Middle frontal gyrus (tissue), 1 donor: Measurements from ENCODE around the gene PYGB.

Source experiments
- DNase-seq: peaks from one replicate; pipeline ENCODE4 v3.0.0-alpha.2; 2015; ENCODE audit warnings: low spot score; ENCODE audit errors: extremely low spot score

The PYGB gene

DNA sequence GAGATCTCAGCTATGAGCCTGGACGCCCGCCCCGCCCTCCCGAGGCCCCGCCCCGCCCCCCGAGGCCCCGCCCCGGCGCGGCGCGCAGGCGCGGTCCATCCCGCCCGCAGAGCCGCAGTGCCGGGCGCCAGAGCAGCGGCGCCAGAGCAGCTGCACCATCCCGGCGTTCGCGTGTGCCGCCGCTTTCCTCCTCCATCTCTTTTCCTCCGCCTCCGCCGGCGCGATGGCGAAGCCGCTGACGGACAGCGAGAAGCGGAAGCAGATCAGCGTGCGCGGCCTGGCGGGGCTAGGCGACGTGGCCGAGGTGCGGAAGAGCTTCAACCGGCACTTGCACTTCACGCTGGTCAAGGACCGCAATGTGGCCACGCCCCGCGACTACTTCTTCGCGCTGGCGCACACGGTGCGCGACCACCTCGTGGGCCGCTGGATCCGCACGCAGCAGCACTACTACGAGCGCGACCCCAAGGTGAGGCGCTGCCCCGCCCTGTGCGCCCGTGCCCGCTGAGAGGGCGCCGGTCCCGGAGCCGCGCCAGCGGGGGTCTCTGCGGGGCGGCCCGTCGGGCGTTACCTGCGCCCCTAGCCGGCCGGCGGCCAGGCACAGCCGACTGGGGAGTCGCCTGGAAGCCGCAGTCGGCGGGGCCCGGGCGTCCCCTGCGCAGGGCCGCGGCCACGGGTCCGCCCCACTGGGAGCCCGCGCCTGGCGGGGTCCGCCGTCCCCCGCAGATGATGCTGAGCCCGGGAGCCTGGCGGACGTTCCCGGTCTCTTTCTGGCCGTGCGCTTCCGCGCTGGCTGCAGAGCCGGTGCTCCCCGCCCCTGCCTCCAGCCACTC is at the start of gene PYGB:
Gene PYGB (plus strand): TSS at position 130 of the 830 bp plus-strand sequence. CDS start 94 bp downstream, at position 224.
- peak; percentile 66 for DNase-seq

DNA sequence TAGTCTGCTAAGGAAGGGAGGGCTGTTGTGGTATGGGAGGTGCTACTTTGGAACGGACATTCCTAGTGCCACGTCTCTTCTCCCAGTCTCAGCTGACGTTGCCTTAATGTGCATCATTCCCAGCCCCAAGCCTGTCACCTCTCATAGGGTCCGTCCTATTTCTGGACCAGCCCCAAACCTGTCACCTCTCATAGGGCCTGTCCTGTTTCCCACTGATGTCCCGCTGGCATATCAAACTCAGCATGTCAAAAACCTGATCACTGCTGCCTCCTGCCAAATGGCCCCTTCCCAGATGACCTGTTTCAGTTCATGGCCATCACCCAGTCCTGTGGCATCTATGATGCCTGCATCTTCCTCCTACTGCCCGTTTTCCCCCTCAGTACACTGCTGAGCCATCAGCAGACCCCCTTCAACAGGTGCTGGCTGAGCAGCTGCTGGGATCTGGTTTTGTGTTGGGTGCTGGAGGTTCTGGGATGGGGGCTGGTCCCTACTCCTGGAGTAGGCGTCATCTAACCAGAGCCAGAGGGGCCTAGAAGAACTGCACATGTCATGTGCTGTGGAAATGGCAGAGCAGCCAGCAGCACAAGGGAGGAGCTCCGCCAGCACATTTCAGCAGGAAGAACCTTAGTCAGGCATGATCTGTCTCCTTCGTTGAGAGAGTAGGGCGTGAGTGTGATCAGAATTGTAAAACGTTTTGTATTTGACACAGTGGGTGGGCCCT is 49.1 kb upstream of the PYGB start:
- DNase-seq = no peak

- DNase-seq = no peak
Measured at GRCh38 chr20:25199473-25200260, 48.2 kb upstream of the PYGB start.

DNA sequence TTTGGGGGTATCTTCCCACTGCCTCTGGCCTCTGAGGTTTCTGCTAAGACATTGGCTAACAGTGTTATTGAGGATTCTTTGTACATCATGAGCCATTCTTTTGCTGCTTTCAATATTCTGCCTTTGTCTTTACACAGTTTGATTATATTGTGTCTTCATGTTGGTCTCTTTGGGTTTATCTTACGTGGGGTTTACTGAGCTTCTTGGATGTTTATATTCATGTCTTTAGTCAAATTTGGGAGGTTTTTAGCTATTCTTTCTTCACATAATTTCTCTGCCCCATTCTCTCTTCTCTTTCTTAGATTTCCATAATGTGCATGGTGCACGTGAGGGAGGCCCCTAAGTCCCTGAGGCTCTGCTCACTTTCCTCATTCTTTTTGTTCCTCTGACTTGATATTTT is 44.8 kb upstream of the PYGB start:
- no peak for DNase-seq

DNA sequence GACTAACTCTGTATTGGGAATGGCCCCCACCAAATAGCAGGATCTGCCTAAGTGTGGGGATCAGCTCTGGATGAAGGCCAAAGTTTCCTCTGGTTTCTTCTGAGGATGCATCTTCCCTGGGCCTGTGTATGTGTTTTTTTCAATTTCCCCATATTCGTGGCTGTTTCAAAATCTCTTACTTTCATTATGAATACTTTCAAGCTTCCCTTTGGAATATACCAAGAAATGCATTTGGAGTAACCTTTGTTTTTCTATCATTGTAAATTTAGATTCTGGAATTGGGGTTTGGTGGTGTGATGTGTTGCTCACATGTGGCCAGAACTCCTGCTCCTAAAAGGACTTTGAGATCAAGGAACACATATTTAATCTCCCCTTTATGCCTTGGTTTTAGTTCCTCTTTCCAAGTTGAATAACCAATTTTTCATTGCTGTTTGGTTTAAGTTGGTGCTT is 44.0 kb upstream of the PYGB start:
- no peak for DNase-seq

DNA sequence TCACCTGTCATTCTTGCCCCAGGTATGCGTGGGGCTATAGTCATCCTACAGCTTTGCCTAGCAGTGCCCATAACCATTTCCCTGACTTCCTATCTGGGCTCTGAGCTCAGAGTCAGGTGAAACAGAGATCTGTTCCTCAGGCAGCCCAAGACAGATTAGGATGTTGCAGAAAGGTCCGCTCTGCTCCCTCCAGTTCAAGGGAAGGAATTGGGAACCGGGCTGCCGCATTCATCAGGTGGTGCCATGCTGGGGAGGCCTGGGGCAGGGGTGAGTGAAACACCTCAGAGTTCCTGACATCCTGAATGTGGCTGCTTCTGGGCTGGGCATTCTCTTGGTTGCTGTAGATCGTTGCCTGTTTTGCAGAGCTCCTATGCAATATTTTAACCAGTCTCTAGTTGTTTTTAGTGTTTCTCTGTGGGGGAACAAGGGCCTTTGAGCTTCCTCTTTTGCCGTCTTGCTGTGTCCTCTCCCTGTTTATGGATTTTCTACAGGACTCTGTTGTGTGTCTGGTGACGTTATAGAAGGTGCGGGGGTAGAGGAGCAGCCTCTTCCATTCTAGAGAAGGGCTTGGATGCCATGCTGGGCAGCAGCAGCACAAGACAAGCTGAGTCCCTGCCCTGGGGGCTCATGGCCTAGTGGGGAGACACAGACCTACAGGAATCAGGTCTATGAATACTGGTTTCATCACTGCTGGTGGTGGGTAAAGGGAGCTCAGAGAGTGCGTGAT is 43.2 kb upstream of the PYGB start:
- no peak for DNase-seq

GRCh38 chr20:25205277-25206062 is 42.4 kb upstream of the PYGB start:
- no peak for DNase-seq

- no peak for DNase-seq
Measured at GRCh38 chr20:25206063-25206403, 41.9 kb upstream of the PYGB start.

DNA sequence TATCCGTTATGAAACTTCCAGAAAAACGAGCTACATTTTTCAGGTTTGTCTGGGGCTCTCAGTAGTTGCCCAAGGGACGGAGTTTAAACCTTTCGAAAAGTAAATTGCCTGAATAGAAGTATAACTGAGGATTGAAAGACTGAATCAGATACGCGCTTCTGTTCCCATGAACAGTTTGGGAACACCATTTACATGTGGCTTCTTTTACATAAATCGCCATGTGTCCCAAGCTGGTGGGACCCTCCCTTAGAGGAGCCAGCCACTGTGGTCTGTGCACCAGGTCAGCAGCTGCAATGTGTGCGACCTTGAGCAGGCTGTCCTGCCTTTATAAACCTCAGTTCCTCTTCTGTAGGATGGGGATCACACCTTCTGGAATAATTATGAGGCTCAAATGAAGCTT is 41.3 kb upstream of the PYGB start:
- no peak for DNase-seq

GRCh38 chr20:25207149-25207959 is 40.5 kb upstream of the PYGB start:
- no peak for DNase-seq

DNA sequence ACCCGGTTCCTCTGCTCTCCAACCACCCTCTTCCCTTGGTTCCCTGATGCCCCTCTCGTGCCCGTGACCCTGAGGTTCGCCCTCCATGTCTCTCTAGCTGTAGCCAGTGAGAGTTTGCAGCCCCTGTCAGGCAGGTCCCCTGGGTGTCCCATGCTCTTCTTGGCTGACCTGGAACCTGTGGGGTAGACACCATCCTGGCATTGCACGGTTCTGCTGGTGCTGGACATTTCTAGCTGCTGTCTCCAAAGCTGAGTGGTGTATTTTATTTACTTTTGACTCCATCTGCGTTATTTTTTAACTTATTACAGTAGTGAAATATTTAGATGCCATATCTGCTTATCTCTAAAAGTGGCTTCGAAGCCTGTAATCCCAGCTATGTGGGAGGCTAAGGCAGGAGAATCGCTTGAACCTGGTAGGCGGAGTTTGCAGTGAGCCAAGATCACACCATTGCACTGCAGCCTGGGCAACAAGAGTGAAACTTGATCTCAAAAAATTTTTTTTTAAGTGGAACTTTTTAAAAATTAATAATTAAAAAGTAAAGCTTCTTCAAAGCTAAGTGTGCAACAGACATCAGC is 39.8 kb upstream of the PYGB start:
- DNase-seq = no peak

GRCh38 chr20:25209400-25209799 is 38.5 kb upstream of the PYGB start:
- DNase-seq = no peak

DNA sequence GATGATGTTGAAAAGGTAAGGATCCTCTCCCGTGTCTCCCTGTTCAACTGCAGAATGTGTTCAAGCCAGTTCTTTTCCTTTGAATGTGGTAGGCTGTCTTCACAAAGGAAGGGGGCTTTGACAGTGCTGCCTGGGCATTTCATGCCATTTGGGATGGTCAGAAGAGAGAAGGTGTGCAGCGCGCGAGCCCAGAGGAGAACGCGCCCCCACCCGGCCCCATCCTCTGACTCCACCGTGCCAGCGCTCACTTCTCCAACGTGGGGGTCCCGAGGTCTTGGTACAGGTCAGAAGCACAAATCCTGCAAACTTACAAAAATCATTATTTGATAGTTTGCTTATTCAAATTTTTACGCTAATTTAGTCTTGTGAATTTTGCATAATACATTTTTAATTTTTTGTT is 38.0 kb upstream of the PYGB start:
- no peak for DNase-seq

- no peak for DNase-seq
Measured at GRCh38 chr20:25211273-25211672, 36.6 kb upstream of the PYGB start.

DNA sequence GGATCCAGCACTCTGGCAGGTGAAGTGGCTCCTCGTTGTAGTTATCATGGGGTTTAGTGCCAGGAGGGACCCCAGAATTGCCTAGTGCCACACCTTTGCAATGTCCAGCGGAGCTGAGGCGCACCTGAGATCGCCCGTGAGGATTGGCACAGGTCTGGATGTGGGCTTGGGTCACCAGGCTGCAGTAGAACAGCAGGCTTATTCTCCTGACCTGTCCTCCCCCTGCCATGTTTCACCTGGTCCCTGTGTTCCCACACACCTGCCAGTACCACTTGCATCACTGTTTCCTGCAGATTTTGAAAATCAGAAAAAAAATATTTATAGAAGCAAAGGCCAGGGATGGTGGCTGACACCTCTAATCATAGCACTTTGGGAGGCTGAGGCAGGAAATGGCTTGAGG is 35.6 kb upstream of the PYGB start:
- DNase-seq = no peak

DNA sequence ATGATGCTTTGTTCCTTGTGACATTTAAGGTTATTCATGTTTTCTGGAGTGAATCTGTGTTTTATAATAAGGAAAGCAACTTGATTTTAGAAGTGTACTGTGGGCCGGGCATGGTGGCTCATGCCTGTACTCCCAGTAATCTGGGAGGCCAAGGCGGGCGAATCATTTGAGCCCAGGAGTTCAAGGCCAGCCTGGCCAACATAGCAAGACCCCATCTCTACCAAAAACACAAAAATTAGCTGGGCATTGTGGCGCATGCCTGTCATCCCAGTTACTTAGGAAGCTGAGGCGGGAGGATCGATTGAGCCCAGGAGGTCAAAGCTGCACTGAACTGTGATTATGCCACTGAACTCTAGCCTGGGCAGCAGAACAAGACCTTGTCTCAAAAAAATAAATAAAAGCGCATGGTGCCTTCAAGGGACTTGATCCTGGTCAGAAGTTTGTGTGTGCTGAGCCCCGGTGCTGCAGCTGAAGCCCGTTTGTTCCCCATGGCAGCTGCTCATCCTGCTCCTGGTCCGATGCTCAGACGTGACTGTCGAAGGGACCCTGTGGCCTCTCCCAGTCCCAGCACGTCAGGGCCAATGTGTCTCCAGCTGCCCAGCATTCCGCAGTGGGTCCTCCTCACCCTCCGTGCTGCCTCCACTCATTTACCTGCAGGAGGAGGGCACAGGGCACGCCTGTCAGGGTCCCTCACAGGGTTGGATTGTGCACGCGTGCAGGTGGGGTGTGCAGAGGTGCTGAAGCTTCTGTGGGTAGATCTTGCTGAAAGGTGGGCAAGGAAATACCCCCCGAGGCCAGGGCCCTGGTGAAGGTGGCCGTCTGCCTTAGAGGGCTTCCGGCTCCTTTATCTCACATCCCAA is 34.1 kb upstream of the PYGB start:
- no peak for DNase-seq

GRCh38 chr20:25214426-25214790 is 33.5 kb upstream of the PYGB start:
- DNase-seq = no peak

GRCh38 chr20:25214819-25215218 is 33.1 kb upstream of the PYGB start:
- no peak for DNase-seq
